Measurements from ENCODE around the gene MAN1C1. TPM values are rescaled to one million over a fixed set of nuclear protein-coding genes. Genes with fewer than 3 reads are reported as not detected.
A peak's percentile ranks its signal among the peaks of the same experiment; 100 is the strongest.

Gene MAN1C1
- total and polyA plus RNA-seq, 4 donors = 4.6 to 14.7 (median 13.1) TPM

DNA sequence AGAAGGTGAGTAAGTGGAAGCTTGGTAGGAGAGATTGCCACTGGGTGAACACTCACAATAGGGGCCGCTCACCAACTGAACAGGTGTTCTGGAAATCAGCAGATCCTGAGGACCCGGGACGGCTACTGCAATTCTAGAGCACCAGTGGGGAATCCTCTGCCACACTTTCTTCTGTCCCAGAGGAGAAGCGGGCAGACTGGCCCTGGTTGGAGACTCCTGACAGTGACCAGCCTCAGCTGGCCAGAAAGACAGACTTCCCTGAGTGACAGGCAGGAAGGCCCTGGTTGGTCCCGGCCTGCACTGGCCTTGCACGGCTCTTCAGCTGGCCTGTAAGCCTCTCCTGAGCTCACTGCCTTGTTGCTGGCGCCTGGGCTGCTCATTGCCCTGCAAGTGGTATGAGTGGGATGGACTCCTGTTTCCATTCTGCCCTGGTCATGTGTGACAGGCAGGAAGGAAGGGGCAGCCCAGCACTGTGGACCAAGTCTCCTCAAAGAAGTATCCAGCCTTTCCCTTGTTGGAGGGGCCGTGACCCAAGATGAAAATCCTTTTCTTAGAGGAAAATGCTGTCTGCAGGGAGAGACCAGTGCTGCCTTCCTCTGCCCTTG, 34.5 kb downstream of the MAN1C1 start:
- H3K9me3 ChIP-seq (ENCODE audit: control insufficient read depth in 4 of 4, insufficient read depth in 3 of 4, low read length in 3 of 4) = no peaks in the 10 kb centered on the region
- ATAC-seq (ENCODE audit: insufficient read depth, low FRiP score) (no peak), DNase-seq (no peak)
- WGBS, 2 donors = 85 to 90% methylated on average over 8 of the region's 8 CpGs
- peaks cover 0 to 12% (median 9%) of the 10 kb centered on the region in 5 donors for H3K4me1 ChIP-seq (ENCODE audit: control insufficient read depth in 5 of 5, insufficient read depth in 5 of 5, low read length in 5 of 5)
- no peak overlapping the region for H3K4me3 ChIP-seq
- H3K36me3 ChIP-seq (ENCODE audit: control insufficient read depth in 4 of 4, insufficient read depth in 4 of 4, low read length in 4 of 4) = no peaks in the 10 kb centered on the region
- TF ChIP-seq, protein P1, sequence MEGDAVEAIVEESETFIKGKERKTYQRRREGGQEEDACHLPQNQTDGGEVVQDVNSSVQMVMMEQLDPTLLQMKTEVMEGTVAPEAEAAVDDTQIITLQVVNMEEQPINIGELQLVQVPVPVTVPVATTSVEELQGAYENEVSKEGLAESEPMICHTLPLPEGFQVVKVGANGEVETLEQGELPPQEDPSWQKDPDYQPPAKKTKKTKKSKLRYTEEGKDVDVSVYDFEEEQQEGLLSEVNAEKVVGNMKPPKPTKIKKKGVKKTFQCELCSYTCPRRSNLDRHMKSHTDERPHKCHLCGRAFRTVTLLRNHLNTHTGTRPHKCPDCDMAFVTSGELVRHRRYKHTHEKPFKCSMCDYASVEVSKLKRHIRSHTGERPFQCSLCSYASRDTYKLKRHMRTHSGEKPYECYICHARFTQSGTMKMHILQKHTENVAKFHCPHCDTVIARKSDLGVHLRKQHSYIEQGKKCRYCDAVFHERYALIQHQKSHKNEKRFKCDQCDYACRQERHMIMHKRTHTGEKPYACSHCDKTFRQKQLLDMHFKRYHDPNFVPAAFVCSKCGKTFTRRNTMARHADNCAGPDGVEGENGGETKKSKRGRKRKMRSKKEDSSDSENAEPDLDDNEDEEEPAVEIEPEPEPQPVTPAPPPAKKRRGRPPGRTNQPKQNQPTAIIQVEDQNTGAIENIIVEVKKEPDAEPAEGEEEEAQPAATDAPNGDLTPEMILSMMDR (IDR thresholded peaks at IDR 0.05; ENCODE audit: control extremely low read depth, extremely low read depth) = no peak
- H3K9ac ChIP-seq (ENCODE audit: insufficient read depth in 1 of 2, low read length in 2 of 2) = no peak overlapping the region
- H3K27me3 ChIP-seq (ENCODE audit: control insufficient read depth in 3 of 3, insufficient read depth in 3 of 3, low read length in 2 of 3) = no peaks in the 10 kb centered on the region
- H3K27ac ChIP-seq (ENCODE audit: low read depth in 1 of 2, low read length in 1 of 2) = no peak overlapping the region

DNA sequence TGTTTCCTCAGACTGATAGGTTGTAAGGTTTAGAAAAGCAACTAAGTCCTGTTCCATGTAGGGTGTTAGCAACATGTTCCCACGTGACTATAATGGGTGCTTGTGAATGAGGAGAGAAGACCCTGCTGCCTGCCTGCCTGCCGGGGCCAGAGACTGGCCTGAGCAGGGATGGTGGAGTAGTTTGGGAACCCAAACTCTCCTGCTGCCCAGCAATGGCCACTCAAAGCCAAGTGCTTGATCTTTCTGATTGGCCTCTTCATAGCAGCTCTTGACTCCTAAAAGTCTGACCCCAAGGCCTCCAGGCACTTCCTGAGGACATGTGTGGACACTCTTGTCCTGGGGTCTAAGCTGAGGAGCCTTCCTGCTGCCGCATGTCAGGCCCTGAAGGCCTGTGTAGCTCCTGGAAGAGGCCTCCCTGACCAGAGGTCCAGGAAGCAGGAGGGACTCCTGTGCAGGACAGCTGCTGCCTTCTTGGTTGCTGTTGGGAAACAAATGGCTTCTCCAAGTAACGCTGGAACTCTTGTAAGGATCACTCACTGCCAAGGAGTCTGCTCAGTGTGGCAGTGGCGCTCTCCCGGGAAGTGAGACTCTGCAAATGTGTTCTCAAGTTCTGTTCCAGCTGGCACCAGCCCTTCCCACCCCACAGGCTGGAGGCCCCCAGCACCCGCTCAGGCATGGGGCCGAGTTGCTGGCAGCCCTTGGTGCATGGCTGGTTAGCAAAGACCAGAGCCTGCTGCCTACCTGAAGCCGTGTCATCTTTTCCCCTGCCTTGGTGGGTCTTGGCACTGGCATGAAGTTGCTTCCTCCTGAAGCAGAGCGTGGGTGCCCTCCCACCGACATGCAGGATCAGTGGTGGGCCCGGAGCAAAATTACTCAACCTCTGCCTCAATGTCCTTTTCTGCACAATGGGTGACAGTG, 35.5 kb downstream of the MAN1C1 start:
- no peak for ATAC-seq (ENCODE audit: insufficient read depth, low FRiP score)
- H3K27me3 ChIP-seq (ENCODE audit: control insufficient read depth in 3 of 3, insufficient read depth in 3 of 3, low read length in 2 of 3) = no peaks in the 10 kb centered on the region
- TF ChIP-seq, protein P1 (IDR thresholded peaks at IDR 0.05; ENCODE audit: control extremely low read depth, extremely low read depth) = no peak
- no peak overlapping the region for H3K4me3 ChIP-seq
- WGBS, 2 donors = 80 to 84% methylated on average over 12 of the region's 12 CpGs
- peak in 2 of 3 donors; percentile 55 to 69 for DNase-seq
- peaks cover 0 to 13% (median 11%) of the 10 kb centered on the region in 5 donors for H3K4me1 ChIP-seq (ENCODE audit: control insufficient read depth in 5 of 5, insufficient read depth in 5 of 5, low read length in 5 of 5)
- no peak overlapping the region for H3K9ac ChIP-seq (ENCODE audit: insufficient read depth in 1 of 2, low read length in 2 of 2)
- H3K27ac ChIP-seq (ENCODE audit: low read depth in 1 of 2, low read length in 1 of 2) = peak overlapping the region in 1 of 2 donors; percentile 36
- no peaks in the 10 kb centered on the region for H3K9me3 ChIP-seq (ENCODE audit: control insufficient read depth in 4 of 4, insufficient read depth in 3 of 4, low read length in 3 of 4)
- H3K36me3 ChIP-seq (ENCODE audit: control insufficient read depth in 4 of 4, insufficient read depth in 4 of 4, low read length in 4 of 4) = no peaks in the 10 kb centered on the region

DNA sequence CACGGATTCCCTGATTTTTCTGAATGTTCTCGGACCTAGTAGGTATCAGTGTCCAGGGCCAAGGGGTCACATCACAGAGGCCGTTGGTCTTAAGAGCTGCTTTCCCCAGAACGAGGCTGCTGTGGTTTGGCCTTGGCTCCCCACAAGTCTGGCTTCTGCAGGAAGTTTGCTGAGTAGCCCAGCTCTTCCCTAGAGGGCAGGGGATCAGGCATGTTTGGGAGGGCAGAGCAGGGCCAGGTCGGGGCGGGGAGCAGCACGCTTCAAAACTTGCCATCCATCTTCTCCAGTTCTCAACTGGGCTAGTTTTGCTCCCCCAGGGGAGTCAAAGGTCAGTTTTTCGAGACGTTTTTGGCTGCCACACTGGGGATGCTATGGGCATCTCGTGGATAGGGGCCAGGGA, 37.0 kb downstream of the MAN1C1 start:
- peaks cover 0 to 19% (median 7%) of the 10 kb centered on the region in 5 donors for H3K4me1 ChIP-seq (ENCODE audit: control insufficient read depth in 5 of 5, insufficient read depth in 5 of 5, low read length in 5 of 5)
- 78% methylated on average over 10 of the region's 10 CpGs for WGBS, 2 donors
- no peak for DNase-seq
- ATAC-seq (ENCODE audit: insufficient read depth, low FRiP score) = no peak
- TF ChIP-seq, protein P1 (IDR thresholded peaks at IDR 0.05; ENCODE audit: control extremely low read depth, extremely low read depth) = no peak
- H3K36me3 ChIP-seq (ENCODE audit: control insufficient read depth in 4 of 4, insufficient read depth in 4 of 4, low read length in 4 of 4) = no peaks in the 10 kb centered on the region
- H3K27me3 ChIP-seq (ENCODE audit: control insufficient read depth in 3 of 3, insufficient read depth in 3 of 3, low read length in 2 of 3) = no peaks in the 10 kb centered on the region
- H3K4me3 ChIP-seq = no peak overlapping the region
- no peak overlapping the region for H3K27ac ChIP-seq (ENCODE audit: low read depth in 1 of 2, low read length in 1 of 2)
- H3K9me3 ChIP-seq (ENCODE audit: control insufficient read depth in 4 of 4, insufficient read depth in 3 of 4, low read length in 3 of 4) = no peaks in the 10 kb centered on the region
- no peak overlapping the region for H3K9ac ChIP-seq (ENCODE audit: insufficient read depth in 1 of 2, low read length in 2 of 2)
